ENCODE data around the gene MOB3C. TPM values are rescaled to one million over a fixed set of nuclear protein-coding genes. Genes with fewer than 3 reads are reported as not detected.

MOB3C gene
- total RNA-seq, 1 donor from 2014 or later, result 16.1 TPM

GRCh38 chr1:46607345-46608130, 9.1 kb downstream of the MOB3C start:
- H3K4me3 ChIP-seq, result peak overlapping the region in 1 of 2 donors; percentile 32
- intact Hi-C loops (cut with DNase I), result no loop called here

GRCh38 chr1:46606255-46606965, 10.2 kb downstream of the MOB3C start:
- Histone ChIP-seq H3K27me3 (no peaks in the 10 kb centered on the region), H3K9me3 (no peaks in the 10 kb centered on the region), H3K36me3 (peaks cover 13 to 23% of the 10 kb centered on the region in 2 donors), H3K4me3 (no peak overlapping the region), H3K4me1 (peaks cover 10 to 44% of the 10 kb centered on the region in 2 donors), H3K27ac (peak overlapping the region; percentile 72 to 78)
- intact Hi-C loops (cut with DNase I), result no loop called here
- TF ChIP-seq CTCF (IDR thresholded peaks at IDR 0.05), result no peak
- no peak for DNase-seq (ENCODE audit: low spot score in 2 of 2)

More at GRCh38 chr1:46607345-46608130, 9.1 kb downstream of the MOB3C start:
- peaks cover 13 to 23% of the 10 kb centered on the region in 2 donors for H3K36me3 ChIP-seq
- H3K4me1 ChIP-seq, result peaks cover 15 to 50% of the 10 kb centered on the region in 2 donors
- peak overlapping the region; percentile 72 to 78 for H3K27ac ChIP-seq
- H3K27me3 ChIP-seq, result no peaks in the 10 kb centered on the region
- H3K9me3 ChIP-seq, result no peaks in the 10 kb centered on the region
- DNase-seq (ENCODE audit: low spot score in 2 of 2), result peak in 1 of 2 donors; percentile 75
- TF ChIP-seq CTCF (IDR thresholded peaks at IDR 0.05), result no peak

- intact Hi-C loops (cut with DNase I), result no loop called here
- TF ChIP-seq CTCF (IDR thresholded peaks at IDR 0.05), result no peak
- Histone ChIP-seq H3K36me3 (peaks cover 13 to 20% of the 10 kb centered on the region in 2 donors), H3K9me3 (no peaks in the 10 kb centered on the region), H3K27ac (peak overlapping the region in 1 of 2 donors; percentile 83), H3K4me3 (peak overlapping the region in 1 of 2 donors; percentile 90), H3K4me1 (peaks cover 10 to 38% of the 10 kb centered on the region in 2 donors), H3K27me3 (no peaks in the 10 kb centered on the region)
- no peak for DNase-seq (ENCODE audit: low spot score in 2 of 2)
These were observed 11.4 kb downstream of the MOB3C start for GRCh38 chr1:46605232-46605631.

GRCh38 chr1:46603858-46604549, 12.6 kb downstream of the MOB3C start, which contains the start of gene MKNK1:
TSS of gene MKNK1 (minus strand) at chr1:46604268. CDS start at chr1:46583327, 20,941 bp downstream.
- H3K27me3 ChIP-seq, result no peaks in the 10 kb centered on the region
- peak in 2 of 3 experiments; percentile 14 to 17 for TF ChIP-seq CTCF (IDR thresholded peaks at IDR 0.05)
- peak; percentile 87 to 98 for DNase-seq (ENCODE audit: low spot score in 2 of 2)
- no peaks in the 10 kb centered on the region for H3K9me3 ChIP-seq
- intact Hi-C loops (cut with DNase I), result loop anchor here (1.0 kb wide), 3 partner anchors 12 to 115 kb away; partner anchors contain the start of genes ATPAF1, EFCAB14 and MOB3C
- peaks cover 10 to 38% of the 10 kb centered on the region in 2 donors for H3K4me1 ChIP-seq
- H3K27ac ChIP-seq, result peak within 1 kb of the TSS; percentile 82 to 83
- peaks cover 3 to 8% of the 10 kb centered on the region in 2 donors for H3K36me3 ChIP-seq
- peak within 1 kb of the TSS; percentile 89 to 90 for H3K4me3 ChIP-seq

GRCh38 chr1:46603481-46603857, 13.1 kb downstream of the MOB3C start:
- Histone ChIP-seq H3K27me3 (no peaks in the 10 kb centered on the region), H3K4me1 (peaks cover 10 to 38% of the 10 kb centered on the region in 2 donors), H3K4me3 (peak overlapping the region; percentile 89 to 90), H3K36me3 (peaks cover 0 to 2% of the 10 kb centered on the region in 2 donors), H3K9me3 (no peaks in the 10 kb centered on the region), H3K27ac (peak overlapping the region; percentile 82 to 83)
- no peak for TF ChIP-seq CTCF (IDR thresholded peaks at IDR 0.05)
- intact Hi-C loops (cut with DNase I), result no loop called here
- no peak for DNase-seq (ENCODE audit: low spot score in 2 of 2)

Measured in ascending aorta (tissue), 2 donors.